NOMO-1 treated with dmso at 0.1 percent for 144 hours (cell line): ENCODE data around the gene FBRSL1.
A peak's percentile ranks its signal among the peaks of the same experiment; 100 is the strongest.
"Not testable (repeated sequence)": the region's sequence is repeated elsewhere in the genome, so short reads cannot be mapped to it uniquely, and the experiment has no call there.

Experiments used
- DNase-seq: peaks from one replicate; lab custom pipeline; 2025; ENCODE audit not compliant: unreplicated experiment; lab: John Stamatoyannopoulos, UW

The FBRSL1 gene

DNA sequence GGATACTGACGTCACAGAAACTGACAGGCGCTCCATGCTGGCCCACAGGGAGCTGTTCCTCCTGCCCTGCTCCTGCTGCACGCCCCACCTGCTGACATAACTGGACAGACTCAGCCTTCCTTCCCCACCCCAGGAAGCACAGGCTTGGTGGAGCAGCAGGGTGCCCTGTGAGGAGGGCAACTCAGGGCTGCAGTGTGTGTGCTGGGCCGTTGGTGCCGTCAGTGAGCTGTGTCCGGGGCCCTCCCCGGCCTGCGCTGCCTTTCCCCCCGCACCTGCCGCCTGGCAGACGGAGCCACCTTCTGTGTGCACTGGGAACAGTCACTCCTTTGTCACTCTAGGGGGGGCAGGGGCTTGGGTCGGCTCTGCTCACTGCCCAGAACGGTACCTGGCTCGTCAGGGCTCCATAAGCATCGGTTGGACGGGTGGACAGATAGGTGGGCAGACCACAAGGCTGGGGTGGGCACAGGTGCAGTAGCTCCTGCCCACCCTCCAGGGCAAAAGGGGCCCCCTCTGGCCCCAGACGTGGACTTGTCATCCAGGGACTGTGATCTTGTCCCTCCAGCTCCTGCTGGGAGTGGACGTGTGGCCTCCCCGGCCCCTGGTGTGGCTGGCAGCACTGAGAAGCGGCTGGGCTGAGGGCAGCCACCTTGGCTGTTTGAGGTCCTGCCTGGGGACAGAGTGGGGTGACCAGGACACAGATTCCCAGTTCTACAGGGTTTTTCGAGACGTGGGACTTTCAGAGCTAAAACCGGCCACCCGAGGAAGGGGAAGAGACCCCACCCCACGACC lies 32.8 kb downstream of the FBRSL1 start:
- DNase-seq, result no peak

DNA sequence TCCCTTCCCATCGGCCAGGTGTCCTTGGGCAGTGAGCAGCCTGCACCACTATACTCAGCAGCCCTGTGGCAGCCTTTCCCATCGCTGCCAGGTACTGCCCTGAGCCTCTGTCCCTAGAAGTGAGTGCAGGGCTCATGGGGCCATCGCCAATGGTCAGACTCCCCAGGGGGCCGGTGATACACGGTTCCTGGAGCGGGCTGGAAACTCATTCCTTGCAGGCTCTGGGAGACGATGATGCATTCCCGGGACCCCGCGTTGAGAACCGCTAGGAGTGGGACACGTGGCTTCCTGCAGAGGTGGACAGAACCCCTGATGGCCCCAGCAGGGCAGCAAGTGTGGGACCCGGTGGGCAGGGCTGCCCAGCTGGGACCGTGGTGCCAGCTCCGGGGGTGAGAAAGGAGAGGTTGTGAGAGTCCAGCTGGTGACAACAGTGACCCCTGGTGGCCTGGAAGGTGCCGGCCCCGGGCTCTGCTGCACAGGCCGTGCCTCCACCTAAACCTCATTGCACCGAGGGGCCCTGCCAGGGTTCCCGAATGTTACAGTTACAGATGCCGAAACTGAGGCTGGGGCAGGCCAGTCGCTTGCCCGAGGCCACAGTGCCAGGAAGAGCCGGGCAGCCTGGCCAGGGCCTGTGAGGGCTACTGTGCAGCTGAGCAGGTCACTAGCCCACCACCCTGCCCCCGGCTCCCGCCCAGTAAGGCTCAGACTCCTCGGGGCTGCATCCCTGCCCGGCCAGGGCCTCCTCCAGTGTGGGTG lies 33.8 kb downstream of the FBRSL1 start:
- peak; percentile 14 for DNase-seq

DNA sequence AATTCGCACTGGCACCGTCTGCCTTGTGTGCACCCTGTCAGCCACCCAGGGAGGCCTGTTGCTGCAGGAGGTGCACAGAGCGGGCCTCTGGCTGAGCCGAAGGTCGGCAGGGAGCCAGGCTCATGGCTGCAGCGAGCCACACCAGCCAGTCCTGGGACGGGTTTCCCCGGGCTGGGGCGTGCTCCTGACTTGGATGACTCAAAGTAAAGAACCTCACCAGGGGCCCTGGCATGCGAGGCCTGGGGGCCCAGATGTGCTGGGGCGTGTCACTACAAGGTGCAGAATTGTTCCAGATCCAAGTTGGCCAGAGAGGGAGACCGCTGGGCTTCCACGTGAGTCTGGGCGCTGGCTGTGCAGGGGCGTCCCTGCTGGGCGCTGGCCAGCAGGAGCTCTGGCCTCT lies 34.5 kb downstream of the FBRSL1 start:
- DNase-seq, result no peak

DNA sequence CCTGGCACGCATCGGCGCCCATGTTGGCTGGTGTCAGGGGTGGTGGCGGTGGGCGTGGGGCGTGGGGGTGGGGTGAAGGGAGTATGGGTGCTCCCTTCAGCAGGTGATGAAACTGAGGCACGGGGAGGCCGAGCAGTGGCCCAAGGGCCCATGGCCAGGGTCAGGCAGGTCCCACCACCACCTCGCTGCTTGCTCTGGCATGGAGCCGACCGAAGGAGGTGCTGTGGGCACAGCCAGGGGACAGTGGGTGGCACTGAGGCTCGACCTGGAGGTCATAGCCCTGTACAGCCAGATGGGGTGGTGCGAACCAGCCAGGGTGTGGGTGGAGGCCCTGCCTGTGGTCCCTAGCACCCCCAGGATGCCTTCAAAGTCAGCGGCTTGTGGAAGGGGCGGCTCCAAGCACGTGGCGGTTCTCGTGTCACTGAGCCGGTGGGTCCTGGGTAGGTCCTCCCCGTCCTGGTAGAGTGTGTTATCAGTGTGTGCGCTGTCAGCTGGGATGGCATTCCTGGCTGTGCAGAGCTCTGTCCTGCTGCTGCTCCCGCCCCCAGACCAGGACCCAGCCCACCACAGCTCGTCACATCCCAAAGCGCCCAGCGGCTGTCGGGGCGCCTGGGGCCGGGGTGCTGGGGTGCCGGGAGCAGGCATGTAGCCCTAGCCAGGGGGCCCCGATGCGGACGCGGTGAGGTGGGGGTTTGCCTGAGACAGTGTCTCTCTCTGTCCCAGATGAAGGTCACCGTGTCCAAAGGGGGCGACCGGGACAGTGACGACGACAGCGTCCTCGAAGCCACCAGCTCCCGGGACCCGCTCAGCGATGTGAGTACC lies 35.3 kb downstream of the FBRSL1 start:
- DNase-seq, result no peak

DNA sequence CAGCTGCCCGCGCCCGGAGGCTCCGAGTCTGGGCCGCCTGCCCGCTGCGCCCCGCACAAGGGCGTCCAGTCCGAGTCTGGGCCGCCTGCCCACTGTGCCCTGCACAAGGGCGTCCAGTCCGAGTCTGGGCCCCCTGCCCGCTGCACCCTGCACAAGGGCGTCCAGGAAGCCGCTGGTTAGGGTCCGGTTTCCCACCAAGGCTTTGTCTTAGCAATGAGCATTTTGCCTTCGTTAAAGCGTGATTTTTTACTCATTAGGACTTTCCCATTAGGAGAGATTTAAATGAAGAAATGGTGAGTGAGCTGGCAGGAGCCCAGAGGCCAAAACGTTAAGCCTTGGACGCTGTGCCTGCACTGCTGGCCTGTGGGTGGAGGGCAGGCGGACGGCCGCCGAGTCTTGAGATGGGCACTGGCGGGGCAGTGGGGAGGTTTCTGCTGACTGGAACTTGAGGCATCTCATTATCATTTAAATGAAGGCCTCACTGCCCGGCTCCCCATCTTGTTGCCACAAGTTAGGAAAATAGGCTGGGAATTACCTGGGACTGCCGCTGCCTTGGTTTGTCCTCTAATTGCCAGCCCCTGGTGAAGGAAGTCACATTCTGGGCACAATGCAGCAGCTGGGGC lies 36.0 kb downstream of the FBRSL1 start:
- DNase-seq, result no peak

DNA sequence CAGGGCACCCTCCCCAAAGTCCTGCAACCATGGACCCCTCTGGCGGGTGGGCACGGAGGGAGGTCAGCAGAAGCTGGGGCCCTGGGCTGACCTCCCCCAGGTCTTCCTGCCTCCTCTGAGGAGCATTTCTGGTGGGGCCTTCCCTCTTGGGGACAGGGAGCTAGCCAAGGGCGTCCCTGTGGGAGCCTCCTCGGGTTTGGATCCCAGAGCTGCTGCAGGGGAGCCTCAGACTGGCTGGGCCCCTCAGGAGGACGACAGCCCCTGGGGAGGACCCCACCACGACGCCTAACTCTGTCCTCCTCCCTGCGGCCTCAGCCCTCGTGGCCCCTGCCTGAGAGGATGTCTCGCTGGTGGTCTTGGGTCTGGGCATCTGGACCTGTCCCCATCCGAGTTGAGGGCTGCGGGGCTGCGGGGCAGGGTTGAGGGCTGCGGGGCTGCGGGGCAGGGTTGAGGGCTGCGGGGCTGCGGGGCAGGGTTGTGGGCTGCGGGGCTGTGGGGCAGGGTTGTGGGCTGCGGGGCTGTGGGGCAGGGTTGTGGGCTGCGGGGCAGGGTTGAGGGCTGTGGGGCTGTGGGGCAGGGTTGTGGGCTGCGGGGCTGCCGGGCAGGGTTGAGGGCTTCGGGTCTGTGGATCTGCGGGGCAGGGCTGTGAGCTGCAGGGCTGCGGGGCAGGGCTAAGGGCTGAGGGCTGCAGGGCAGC lies 37.4 kb downstream of the FBRSL1 start:
- no peak for DNase-seq

DNA sequence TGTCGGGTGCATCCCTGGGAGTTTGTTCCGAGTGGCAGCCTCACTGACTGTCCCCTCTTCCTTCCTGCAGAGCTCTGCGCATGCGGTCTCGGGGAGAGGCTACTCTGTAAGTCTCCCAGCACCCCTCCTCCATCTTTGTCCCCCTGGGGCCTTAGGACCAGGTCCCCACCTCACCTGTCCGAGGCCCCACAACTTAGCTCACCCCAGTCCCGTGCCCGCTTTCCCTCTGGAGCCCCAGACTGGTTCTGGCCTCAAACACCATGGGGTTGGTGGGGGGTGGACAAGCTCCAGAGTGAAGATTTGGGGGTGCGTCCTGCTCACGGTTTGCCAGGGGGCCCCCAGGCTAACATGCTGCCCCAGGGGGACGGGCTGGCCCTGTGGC lies 37.9 kb downstream of the FBRSL1 start:
- no peak for DNase-seq

DNA sequence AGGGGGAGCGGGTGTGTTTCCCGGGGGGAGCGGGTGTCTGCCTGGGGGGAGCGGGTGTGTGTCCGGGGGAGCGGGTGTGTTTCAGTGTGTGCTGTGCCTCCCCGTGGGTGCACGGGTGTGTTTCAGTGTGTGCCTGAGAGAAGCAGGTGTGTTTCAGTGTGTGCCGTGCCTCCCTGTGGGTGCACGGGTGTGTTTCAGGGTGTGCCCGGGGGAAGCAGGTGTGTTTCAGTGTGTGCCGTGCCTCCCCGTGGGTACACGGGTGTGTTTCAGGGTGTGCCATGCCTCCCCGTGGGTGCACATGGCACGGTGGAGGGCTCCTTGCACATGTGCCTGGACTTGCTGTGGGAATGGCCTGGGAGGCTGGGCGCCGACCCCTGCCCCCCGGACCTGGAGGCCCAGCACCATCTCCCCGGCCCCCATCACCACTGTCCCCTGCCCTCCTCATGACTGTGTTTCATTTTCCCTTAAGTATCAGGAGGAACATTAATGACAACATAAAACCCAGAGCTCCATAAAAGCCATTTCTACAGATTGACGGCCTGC lies 38.7 kb downstream of the FBRSL1 start:
- no peak for DNase-seq

DNA sequence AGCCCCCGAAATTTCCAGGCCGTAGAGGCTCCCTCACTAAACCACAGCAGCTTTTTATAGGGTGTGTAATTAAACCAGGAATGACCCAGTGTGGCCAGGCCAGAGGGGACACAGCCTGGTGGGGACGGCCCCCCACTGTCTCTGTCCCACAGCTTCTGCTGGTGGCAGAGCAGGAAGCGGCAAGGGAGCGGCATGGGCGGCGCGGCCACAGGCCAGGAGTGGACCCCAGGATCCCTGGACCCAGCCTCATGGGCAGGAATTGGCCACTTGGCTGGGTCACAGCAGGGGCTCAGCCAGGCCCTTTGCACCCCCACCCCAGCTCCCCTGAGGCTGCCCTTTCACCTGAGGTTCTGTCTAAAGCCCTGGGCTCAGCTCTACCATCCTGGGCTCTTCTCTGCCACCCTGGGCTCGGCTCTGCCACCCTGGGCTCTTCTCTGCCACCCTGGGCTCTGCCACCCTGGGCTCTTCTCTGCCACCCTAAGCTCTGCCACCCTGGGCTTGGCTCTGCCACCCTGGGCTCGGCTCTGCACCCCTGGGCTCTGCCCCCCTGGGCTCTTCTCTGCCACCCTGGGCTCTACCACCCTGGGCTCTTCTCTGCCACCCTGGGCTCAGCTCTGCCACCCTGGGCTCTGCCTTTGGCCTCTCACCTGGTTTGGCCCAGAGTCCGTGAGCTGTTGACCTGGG lies 39.3 kb downstream of the FBRSL1 start:
- no peak for DNase-seq

DNA sequence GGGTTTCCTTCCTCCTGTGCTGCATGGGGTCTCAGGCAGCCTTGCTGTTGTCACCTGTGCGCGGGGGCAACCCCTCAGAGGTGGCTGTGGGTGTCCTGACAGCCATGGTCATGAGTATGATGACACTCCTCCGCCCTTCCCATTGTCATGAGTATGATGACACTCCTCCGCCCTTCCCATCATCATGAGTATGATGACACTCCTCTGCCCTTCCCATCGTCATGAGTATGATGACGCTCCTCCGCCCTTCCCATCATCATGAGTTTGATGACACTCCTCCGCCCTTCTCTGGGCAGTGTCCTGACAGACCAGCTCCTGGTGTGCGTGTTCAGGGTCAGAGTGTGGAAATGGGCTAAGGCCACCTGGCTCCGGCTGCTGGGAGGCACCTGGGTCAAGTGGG lies 40.0 kb downstream of the FBRSL1 start:
- no peak for DNase-seq

DNA sequence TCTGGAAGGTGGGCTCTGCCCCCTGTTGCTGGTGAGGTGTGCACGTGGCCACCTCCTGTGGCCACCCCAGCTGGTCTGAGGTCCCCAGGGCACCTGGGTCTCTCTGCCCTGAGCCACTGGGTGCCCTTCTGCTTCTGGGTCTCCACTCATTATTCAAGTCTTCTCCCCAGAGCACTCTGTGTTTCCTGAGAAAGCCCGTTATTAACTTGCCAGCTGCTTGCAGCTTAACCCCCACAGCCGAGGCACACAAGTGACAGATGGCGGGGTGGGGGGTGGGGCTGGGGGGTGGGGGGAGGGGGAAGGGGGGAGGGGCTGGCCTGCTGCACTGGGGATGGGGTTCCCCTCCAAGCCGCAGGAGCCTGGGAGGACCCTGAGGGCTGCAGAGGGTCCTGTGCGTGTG lies 40.5 kb downstream of the FBRSL1 start:
- DNase-seq, result no peak

DNA sequence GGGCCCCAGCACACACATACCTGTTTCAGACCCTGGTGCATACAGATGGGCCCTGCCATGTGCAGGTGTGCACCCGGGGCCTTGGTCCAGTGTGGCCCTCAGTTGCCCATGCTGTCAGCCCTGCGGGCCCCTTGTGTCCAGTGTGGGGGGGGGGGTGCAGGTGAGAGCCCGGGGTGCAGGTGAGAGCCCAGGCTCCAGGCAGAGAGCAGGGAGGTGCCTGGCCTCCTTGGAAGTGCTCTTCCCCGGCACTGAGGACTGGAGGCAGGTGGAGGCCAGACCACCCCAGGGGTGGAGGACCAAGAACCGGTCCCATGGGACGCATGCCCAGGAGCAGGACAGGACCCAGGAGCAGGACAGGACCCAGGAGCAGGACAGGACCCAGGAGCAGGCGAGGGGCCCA lies 40.9 kb downstream of the FBRSL1 start:
- no peak for DNase-seq

DNA sequence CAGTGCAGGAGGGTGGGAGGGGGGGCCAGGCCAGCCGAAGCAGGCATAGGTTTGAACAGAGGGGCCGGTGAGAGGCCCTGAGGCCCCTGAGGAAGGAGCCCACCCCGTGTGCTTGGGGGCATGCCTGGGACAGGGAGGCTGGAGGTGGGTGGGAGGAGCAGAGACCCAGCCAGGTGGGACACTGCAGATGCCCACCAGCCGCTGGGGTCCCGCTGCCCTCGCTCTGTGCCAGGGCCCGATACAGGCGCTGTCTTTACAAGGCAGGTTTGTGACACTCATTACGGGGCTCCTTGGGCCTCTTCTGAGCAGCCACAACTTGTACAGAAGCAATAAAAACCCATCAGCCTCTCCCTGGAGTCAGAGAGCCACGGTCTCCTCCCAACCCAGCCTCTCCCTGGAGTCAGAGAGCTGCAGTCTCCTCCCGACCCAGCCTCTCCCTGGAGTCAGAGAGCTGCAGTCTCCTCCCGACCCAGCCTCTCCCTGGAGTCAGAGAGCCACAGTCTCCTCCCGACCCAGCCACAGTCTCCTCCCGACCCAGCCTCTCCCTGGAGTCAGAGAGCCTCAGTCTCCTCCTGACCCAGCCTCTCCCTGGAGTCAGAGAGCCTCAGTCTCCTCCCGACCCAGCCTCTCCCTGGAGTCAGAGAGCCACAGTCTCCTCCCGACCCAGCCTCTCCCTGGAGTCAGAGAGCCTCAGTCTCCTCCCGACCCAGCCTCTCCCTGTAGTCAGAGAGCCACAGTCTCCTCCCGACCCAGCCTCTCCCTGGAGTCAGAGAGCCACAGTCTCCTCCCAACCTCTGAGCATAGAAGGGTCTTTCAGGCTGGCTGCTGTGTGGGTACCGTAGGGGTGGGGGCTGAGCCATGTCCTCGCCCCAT lies 43.0 kb downstream of the FBRSL1 start:
- DNase-seq, result not testable (repeated sequence)

DNA sequence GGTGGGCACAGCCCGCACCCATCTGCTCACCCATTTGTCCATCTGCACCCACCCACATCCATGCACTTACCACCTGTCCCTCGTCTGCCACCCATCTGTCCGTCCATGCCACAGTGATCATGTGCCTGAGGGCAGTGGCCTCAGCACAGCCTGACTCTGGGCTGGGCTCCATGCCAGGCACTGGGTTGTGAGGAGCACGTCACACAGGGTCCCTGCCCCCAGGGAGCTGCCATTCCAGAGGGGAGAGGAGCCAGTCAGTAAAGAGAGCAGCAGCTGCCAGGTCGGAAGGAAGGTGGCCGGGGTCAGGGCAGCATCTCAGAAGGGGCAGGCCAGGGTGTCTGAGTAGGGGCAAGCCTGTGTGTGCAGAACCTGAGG lies 43.6 kb downstream of the FBRSL1 start:
- no peak for DNase-seq

DNA sequence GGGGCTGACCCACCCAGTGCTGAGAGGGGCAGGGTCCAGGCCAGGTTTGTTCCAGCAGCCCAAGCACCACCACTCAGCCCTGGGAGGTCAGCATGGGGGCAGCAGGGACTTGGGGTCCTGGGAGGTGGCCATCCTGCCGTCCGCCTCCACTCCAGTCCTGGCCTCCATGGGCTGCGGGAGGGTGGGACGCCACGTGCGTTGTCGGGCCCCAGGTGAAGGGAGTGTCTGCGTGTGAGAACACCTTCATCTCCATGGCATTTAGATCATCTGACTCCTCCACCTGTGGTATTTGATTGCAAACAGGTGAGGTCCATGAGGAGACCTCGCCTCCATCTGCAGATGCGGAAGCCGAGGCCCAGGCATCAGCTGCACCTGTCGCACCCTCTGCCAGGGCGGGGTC lies 44.1 kb downstream of the FBRSL1 start:
- no peak for DNase-seq

DNA sequence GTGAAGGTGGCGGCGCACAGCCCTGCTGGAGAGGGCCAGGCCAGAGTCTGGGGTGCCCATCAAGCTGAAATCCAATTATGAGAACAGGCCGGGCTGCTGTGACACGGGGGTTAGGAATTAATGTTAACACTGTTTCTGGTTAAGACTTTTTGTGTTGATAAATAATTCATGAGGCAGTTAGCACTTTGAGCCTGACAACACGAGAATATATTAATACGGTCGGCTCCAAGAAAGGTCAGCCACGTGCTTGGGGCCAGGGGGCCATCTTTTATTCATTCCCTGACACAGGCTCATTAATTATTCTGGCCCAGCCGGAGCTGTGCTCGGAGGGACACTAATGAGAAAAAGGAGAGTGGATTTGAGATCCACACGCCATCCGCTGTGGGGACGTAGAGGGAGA lies 45.1 kb downstream of the FBRSL1 start:
- DNase-seq, result no peak

DNA sequence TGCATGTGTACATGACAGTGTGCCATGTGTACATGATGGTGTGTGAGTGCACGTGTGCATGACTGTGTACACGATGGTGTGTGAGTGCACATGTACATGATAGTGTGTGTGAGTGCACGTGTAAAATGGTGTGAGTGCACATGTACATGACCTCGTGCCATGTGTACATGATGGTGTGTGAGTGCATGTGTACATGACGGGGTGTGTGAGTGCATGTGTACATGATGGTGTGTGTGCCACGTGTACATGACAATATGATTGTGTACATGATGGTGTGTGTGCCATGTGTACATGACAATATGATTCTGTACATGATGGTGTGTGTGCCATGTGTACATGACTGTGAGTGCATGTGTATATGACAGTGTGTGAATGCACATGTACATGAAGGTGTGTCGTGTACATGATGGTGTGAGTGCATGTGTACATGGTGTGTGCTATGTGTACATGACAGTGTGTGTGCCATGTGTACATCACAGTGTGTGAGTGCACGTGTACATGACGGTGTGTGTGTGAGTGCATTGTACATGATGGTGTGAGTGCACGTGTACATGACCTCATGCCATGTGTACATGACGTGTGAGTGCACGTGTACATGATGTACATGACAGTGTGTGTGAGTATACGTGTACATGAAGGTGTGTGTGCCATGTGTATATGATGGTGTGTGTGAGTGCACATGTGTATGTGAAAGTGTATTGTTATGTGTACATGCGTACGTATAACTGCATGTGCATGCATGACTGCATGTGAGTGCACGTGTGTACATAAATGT lies 46.3 kb downstream of the FBRSL1 start:
- no peak for DNase-seq

DNA sequence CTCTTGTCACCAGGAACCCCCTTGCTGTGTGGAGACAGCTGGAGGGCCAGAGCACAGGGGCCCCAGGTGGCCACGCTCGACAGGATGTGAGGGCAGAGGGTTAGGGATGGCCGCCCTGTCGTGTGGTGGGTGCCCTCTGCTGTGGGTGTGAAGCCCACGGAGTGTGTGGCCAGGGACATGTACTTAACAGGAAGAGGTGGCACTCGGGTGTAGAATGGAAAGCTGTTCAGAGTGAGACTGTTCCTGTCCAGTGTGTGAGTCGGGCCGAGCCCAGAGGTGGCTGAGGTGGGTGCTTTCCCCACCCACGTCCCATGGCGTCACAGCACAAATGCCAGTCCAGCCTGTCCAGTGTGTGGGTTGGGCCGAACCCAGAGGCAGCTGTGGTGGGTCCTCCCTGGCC lies 47.1 kb downstream of the FBRSL1 start:
- DNase-seq, result no peak
